Adipose tissue (tissue), 3 donors: ENCODE results near the gene SP2. TPM values are rescaled to one million over a fixed set of nuclear protein-coding genes. Genes with fewer than 3 reads are reported as not detected.
"Not testable (repeated sequence)": the region's sequence is repeated elsewhere in the genome, so short reads cannot be mapped to it uniquely, and the experiment has no call there.

ENCODE experiments used
- H3K27ac ChIP-seq: one replicate; pipeline ENCODE4 v1.5.1; 2013; ENCODE audit warnings: low read depth, low read length
- WGBS, 3 donors: extraction: QIAGEN DNeasy Blood & Tissue Kit; methylation state at CpG; one replicate each; pipeline ENCODE4 v1.1.7; 2013; 5-methylcytosine and 5-hydroxymethylcytosine counted together
- polyA plus RNA-seq, 3 donors: library from polyadenylated mRNA; stranded (reverse); fragments of 200-250 nt; gene quantifications; one replicate each; pipeline ENCODE4 v1.2.3, GENCODE V29; 2013
- donor health status: healthy with polysubstance abuse.
- donor health status: Bipolar disorder and iron deficiency.
- donor health status: healthy.

The SP2 gene
- polyA plus RNA-seq, 3 donors, result 7.2 to 15.7 (median 9.2) TPM

DNA sequence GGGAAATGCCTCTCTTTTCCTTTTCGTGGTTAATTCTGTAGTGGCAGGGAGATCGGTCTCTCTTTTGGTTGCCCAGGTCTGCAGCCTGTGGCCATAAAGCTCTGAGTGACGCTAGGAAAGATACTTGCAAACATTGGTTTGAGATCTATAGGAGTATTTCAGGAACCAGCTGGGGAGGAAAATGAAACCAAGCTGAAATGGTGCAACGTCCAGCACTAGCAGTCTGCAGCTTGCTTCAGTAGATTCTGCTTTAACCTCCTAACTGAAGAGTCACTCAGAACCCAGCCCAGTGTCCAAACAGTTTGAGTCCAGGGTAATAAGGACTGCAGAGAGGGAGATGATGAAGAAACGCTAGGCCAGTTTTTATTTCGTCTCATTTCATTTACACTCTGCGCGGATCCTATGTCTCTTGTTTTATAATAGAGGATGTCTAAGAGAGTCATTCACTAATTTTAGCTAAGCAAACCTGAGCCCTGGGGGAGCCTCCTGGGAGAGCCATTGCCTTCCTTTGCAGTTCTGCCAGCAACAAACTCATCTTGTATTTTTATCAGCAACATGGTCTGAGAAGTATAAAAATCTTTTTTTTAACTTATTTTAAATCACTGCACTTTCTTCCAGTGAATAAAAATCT lies 12.0 kb downstream of the SP2 start:
- 49 to 77% (median 52%) methylated on average over 8 of the region's 8 CpGs for WGBS, 3 donors
- H3K27ac ChIP-seq, result no peak overlapping the region

DNA sequence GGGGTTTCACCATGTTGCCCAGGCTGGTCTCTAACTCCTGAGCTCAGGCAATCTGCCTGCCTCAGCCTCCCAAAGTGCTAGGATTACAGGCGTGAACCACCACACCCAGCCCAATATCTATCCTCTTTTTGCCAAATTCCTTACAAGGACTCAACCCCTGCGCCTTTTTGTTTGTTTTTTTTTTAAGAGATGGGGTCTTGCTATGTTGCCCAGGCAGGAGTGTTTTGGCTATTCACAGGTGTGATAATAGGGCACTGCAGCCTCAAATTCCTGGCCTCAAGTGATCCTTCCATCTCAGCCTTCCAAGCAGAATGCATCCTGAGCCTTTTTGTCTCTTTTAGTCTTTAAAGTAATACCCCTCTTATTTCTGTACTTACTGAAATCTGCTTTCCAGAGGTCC lies 17.0 kb downstream of the SP2 start:
- H3K27ac ChIP-seq, result no peak overlapping the region
- 95 to 98% (median 97%) methylated on average over 2 of the region's 2 CpGs for WGBS, 3 donors

DNA sequence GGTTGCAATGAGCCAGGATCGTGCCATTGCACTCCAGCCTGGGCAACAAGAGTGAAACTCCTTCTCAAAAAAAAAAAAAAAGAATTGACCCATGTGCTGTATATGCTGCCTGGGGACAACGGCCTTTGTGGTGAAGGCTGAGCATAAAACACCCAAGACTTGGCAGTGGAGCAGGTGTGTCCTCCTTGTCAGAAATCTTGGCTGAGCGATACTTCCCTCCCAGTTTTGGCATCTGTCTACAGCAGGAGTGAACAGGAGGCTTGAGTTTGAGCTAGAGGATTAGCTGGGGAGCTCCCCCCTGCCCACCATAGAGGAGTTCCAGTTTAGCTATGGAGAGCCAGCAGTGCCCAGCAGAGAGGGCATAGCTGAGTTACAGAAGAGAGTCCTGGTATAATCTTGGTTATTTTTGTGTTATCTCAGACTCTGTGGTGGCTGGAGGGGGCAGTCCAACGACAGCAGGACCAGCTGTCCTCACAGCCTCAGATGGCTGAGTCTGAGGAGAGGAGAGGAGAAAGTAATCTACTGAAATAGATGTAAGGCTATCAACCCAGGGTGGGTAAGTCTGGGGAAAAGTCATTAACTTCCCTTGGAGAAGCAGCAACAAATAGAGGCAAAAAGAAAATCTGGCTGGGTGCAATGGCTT lies 18.4 kb downstream of the SP2 start:
- H3K27ac ChIP-seq, result no peak overlapping the region
- WGBS, 3 donors, result 53 to 77% (median 66%) methylated on average over 4 of the region's 4 CpGs

DNA sequence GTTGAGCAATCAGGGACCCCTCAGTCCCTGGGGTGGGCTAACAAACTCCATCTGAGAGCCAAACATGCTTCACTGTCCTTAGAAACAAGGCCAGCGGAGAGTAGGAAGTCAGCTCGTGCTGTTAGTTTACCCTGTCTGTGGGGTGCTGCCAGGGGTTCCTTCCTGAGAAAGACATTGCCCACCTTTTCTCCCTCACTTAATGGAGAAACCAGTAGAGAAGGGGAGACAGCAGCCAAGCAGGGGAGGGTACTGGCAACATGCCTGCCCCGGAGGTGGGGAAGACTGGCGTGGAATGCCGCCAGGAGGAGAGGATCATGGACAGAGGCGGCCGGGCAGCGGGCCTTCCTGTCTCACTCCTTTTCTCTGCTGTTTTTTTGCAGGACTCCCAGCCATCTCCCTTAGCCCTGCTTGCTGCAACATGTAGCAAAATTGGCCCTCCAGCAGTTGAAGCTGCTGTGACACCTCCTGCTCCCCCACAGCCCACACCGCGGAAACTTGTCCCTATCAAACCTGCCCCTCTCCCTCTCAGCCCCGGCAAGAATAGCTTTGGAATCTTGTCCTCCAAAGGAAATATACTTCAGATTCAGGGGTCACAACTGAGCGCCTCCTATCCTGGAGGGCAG lies 19.9 kb downstream of the SP2 start:
- H3K27ac ChIP-seq, result no peak overlapping the region
- WGBS, 3 donors, result 54 to 84% (median 66%) methylated on average over 12 of the region's 12 CpGs

DNA sequence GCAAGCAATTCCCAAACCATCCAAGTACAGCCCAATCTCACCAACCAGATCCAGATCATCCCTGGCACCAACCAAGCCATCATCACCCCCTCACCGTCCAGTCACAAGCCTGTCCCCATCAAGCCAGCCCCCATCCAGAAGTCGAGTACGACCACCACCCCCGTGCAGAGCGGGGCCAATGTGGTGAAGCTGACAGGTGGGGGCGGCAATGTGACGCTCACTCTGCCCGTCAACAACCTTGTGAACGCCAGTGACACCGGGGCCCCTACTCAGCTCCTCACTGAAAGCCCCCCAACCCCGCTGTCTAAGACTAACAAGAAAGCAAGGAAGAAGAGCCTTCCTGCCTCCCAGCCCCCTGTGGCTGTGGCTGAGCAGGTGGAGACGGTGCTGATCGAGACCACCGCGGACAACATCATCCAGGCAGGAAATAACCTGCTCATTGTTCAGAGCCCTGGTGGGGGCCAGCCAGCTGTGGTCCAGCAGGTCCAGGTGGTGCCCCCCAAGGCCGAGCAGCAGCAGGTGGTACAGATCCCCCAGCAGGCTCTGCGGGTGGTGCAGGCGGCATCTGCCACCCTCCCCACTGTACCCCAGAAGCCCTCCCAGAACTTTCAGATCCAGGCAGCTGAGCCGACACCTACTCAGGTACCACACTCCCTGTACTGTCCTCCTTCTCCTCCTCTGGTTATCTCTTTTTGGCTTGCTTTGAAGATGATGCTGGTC lies 20.6 kb downstream of the SP2 start:
- 89 to 97% (median 91%) methylated on average over 19 of the region's 19 CpGs for WGBS, 3 donors
- H3K27ac ChIP-seq, result no peak overlapping the region

DNA sequence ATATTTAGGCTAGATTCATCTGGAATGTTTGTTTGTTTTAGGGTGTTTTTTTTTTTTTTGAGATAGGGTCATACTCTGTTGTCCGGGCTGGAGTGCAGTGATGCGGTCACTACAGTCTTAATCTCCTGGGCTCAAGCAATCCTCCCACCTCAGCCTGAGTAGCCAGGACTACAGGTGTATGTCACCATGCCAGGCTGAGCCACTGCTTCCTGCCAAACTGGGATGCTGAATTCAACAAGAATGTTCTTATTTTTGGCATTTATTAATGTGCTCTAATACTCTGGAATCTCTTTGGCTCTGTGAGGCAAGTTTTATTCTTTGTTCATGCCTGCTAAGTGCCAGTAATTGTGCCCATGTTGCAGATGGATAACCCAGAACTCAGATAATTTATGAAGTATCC lies 21.5 kb downstream of the SP2 start:
- no peak overlapping the region for H3K27ac ChIP-seq
- 75 to 84% (median 83%) methylated on average over 2 of the region's 2 CpGs for WGBS, 3 donors

DNA sequence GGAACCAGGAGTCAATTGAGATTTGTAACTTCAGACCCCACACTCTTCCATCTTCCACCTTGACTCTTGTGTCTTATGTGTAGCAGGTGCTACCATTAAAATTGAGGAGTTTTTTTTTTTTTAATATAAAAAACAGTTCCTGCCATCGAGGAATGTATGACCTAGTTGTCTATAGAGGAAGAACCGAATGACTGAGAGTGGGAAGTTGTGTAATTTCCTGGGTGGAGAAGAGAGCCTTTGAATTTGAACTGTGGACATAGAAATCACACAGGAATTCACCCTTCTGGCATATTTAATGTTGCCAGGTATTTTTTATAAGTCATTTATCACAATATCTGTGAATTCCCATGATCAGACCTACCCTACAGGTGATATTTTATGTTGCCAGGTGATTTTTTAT lies 22.0 kb downstream of the SP2 start:
- WGBS, 3 donors, result 27 to 67% (median 35%) methylated on average over 2 of the region's 2 CpGs
- H3K27ac ChIP-seq, result no peak overlapping the region

DNA sequence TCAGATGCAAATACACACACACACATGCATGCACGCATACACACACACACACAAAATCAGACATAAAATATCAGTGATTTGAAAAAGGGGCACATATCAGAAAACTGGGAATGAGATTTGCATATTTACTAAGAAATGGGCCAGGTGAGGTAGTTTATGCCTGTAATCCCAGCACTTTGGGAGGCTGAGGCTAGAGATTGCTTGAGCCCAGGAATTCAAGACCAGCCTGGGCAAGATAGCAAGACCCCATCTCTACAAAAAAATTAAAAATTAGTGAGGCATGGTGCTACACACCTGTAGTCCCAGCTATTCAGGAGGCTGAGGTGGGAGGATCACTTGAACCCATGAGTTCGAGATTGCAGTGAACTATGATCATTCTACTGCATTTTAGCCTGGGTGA lies 23.0 kb downstream of the SP2 start:
- 91 to 98% (median 94%) methylated on average over 2 of the region's 2 CpGs for WGBS, 3 donors

DNA sequence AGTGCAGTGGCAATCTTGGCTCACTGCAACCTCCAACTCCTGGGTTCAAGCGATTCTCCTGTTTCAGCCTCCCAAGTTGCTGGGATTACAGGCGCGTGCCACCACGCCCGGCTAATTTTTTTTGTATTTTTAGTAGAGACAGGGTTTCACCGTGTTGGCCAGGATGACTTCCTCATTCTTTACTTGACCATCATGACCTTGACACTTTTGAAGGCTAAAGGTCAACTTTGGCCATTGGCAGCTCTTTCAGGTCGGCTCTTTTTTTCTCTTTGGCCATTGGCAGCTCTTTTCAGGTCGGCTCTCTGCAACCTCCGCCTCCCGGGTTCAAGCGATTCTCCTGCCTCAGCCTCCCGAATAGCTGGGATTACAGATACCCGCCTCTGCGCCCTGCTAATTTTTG lies 23.9 kb downstream of the SP2 start:
- WGBS, 3 donors, result 94 to 96% (median 95%) methylated on average over 11 to 14 of the region's 14 CpGs

More for the DNA sequence above, 23.0 kb downstream of the SP2 start:
- no peak overlapping the region for H3K27ac ChIP-seq

DNA sequence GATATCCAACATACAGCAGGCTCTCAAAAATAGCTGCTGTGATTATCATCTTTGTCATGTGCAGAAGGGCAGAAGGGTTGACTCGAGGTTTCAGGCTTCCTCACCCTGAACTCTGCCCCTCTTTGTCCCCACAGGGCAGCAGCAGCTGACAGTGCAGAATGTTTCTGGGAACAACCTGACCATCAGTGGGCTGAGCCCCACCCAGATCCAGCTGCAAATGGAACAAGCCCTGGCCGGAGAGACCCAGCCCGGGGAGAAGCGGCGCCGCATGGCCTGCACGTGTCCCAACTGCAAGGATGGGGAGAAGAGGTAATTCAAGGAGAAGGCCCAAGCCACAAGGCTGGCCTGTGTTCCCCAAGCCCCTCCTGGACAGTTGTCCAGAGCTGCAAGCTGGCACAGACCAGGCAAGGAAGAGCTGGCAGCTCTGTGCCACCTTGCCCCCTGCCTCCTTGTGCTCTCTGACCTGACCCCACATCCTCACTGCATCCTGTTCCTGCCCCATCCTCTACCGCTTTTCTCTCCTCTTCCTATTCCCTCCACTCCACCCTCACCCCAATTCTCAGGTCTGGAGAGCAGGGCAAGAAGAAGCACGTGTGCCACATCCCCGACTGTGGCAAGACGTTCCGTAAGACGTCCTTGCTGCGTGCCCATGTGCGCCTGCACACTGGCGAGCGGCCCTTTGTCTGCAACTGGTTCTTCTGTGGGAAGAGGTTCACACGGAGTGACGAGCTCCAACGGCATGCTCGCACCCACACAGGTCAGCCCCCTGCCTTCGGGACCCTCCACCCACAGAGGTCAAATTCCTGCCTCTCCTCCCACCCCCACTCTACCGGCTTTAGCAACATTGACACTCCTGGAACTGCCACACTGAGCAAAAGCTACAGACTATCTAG lies 29.0 kb downstream of the SP2 start:
- WGBS, 3 donors, result 86 to 91% (median 90%) methylated on average over 23 of the region's 23 CpGs

More for the DNA sequence above, 23.9 kb downstream of the SP2 start:
- not testable (repeated sequence) for H3K27ac ChIP-seq

DNA sequence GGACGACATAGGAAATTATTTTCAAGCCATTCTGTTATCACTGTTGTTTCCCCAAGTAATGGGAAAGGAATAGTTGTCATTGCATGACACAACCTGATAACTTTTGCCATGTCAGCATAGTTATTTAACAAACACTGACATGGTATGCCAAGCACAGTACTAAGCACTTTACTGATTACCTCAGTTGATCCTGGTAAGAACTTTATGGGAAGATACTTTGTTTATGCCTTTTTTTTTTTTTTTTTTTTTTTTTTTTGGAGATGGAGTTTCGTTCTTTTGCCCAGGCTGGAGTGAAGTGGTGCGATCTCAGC lies 29.6 kb downstream of the SP2 start:
- H3K27ac ChIP-seq, result no peak overlapping the region
- 76 to 90% (median 83%) methylated on average over 3 of the region's 3 CpGs for WGBS, 3 donors

More for the DNA sequence above, 29.0 kb downstream of the SP2 start:
- no peak overlapping the region for H3K27ac ChIP-seq

DNA sequence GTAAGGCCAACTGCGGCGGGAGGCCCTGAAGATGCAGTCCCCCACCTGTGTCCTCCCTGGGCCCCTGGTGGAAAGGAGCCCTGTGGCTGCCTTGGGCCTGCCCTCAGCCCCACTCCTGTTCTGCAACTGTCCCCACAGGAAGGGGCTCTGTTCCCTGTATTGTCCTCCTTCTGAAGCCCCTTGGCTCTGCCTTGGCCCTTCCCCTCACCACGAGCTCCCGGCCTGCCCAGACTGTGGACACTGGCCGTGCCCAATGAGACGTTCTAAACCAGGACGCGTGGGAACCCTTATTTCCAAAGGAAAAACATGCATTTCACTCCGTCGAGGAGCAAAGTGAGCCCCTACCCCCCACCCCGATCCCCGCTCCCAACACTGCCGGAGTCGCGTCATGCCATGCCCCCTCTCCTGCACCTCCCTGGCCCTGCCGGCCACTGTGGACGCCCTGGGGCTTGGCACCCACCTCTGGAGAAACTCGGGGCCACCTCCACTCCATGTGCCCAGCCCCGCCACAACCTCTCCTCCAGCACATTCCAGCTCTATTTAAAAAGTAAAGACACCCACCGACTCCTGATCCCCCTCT lies 31.9 kb downstream of the SP2 start:
- no peak overlapping the region for H3K27ac ChIP-seq
- WGBS, 3 donors, result 94 to 95% (median 94%) methylated on average over 20 of the region's 20 CpGs

DNA sequence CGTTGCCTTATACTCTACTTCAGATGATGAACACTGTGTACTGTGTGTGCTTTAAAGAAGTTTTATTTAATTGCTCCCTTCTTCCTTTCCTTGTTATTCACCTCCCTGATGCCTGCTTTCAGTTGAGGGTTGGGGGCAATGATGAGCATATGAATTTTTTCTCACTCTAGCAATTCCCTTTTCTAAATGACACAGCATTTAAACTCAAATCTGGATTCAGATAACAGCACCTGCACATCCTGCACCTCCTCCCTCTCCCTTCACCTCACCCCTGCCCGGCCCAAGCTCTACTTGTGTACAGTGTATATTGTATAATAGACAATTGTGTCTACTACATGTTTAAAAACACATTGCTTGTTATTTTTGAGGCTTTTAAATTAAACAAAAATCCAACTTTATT lies 32.4 kb downstream of the SP2 start:
- 48 to 76% (median 51%) methylated on average over 2 of the region's 2 CpGs for WGBS, 3 donors
- no peak overlapping the region for H3K27ac ChIP-seq

DNA sequence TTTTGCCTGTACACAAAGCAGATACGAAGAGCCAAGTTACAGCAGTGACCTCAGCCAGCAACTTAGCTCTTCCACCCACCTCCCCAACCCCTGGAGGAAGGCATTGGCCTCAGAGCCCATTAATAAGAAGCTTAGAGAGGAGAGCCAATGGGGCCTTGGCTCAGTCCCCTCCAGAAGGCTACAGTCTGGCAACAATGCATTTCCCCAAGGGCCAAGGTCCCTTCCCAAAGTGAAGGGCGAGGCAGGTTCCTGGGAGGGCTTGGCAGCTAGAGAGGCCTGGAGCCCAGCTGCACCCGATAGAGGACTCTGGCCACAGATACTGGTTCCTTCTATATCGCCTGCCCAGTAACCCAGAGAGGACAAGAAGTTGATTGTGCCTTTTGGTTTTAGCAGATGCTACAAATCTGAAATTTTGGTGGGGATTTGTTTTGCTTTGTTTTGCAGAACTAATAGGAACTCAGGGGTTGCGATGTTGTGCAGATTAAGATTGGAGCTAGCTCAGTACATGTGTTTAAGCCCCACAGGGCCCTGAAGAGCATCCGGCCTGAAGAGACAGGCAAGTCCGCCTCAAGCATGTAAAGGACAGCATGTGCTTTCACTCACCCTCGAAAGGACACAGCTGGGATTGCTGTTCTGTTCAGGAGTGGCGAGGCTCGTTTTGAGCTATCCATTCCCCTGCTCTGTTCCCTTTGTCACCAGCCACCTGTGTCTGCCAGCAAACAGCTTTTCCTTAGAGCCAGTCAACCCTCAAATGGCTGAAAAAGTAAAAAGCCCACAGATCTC lies 33.4 kb downstream of the SP2 start:
- H3K27ac ChIP-seq, result no peak overlapping the region
- 57 to 73% (median 63%) methylated on average over 10 of the region's 10 CpGs for WGBS, 3 donors

DNA sequence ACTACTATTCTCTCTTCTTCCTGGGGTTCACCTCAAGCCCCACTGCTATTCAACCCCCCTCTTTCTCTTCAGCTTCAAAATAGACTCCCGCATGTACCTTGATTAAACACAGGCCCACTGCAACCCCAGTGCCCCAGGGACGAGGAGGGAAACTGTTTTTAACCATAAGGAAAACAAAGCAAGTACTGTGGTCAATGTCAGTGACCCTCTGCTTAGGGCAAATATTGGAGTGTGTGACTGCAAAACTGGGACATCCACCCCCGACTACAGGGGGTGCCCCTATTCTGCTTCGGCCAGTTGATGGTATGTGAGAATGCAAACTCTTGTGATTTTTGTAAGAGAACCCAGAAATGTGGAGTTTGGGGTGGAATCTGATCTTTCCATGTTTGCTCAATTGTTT lies 35.8 kb downstream of the SP2 start:
- H3K27ac ChIP-seq, result no peak overlapping the region
- 82 to 87% (median 83%) methylated on average over 4 of the region's 4 CpGs for WGBS, 3 donors

DNA sequence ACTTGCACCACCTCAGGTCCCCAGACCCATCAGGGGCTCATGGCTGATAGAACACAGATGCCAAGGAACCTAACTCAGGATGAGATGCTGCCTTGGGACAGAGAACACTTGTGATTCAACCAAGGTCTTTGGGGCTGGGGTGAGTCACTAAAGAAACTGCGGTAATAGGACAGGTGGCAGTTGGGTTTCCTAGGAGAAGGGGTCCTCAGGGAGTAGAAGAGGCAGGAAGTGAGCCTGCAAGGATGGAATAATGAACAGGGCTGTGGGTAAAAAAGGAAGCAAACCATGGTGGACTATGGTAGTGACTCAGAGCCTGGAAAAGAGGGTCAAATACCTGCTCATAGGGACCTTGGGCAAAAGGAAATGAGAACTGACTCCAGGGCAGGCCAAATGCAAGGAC lies 38.8 kb downstream of the SP2 start:
- WGBS, 3 donors, result 79 to 93% (median 89%) methylated on average over 1 of the region's 1 CpG
- H3K27ac ChIP-seq, result no peak overlapping the region

DNA sequence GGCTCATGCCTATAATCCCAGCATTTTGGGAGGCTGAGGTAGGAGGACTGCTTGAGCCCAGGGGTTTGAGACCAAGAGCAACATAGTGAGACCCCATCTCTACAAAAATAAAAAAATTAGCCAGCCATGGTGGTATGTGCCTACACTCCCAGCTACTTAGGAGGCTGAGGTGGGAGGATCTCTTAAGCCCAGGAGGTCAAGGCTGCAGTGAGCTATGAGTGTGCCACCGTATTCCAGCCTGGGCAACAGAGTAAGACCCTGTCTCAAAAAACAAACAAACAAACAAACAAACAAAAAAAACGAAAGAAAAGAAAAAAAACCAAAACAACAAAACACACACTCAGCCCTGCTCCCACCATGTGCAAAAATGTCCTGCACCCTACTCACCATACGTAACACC lies 39.4 kb downstream of the SP2 start:
- WGBS, 3 donors, result 75 to 87% (median 87%) methylated on average over 3 of the region's 3 CpGs

More for the DNA sequence above, 39.4 kb downstream of the SP2 start:
- not testable (repeated sequence) for H3K27ac ChIP-seq
